Prostate gland (tissue), 2 donors: ENCODE results near the gene SMG6.

Experiments
- POLR2AphosphoS5 ChIP-seq: sonication (generic); formaldehyde crosslinking; IDR thresholded peaks from one replicate; pipeline ENCODE4 v1.6.1; 2017; ENCODE audit warnings: antibody characterized with exemption
- TF ChIP-seq, protein P1 (sequence below), 4 experiments: fragments of 200-600 bp in 2 of 4; fragments of 450-650 bp in 2 of 4; sonication (generic) in 2 of 4; IDR thresholded peaks; 1 replicate in 3 of 4; 2 replicates in 1 of 4; pipeline ENCODE4 v1.5.1; 2016 to 2019; ENCODE audit warnings: antibody characterized with exemption in 4 of 4, mild to moderate bottlenecking in 2 of 4, moderate library complexity in 2 of 4

GRCh38 chr17:2085648-2085949 is 218.0 kb downstream of the SMG6 start:
- peak; percentile 12 for TF ChIP-seq POLR2AphosphoS5
- TF ChIP-seq, protein P1, sequence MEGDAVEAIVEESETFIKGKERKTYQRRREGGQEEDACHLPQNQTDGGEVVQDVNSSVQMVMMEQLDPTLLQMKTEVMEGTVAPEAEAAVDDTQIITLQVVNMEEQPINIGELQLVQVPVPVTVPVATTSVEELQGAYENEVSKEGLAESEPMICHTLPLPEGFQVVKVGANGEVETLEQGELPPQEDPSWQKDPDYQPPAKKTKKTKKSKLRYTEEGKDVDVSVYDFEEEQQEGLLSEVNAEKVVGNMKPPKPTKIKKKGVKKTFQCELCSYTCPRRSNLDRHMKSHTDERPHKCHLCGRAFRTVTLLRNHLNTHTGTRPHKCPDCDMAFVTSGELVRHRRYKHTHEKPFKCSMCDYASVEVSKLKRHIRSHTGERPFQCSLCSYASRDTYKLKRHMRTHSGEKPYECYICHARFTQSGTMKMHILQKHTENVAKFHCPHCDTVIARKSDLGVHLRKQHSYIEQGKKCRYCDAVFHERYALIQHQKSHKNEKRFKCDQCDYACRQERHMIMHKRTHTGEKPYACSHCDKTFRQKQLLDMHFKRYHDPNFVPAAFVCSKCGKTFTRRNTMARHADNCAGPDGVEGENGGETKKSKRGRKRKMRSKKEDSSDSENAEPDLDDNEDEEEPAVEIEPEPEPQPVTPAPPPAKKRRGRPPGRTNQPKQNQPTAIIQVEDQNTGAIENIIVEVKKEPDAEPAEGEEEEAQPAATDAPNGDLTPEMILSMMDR (IDR thresholded peaks at IDR 0.05): no peak
